HEK293 (cell line): ENCODE measurements around the gene AMPH.

Experiments used
- CTCF ChIP-seq: fragments of 450-650 bp; formaldehyde crosslinking; IDR thresholded peaks from 2 replicates; pipeline ENCODE4 v1.5.1; 2016; ENCODE audit warnings: missing biosample characterization, missing genetic modification characterization
- MYNN ChIP-seq: fragments of 450-650 bp; formaldehyde crosslinking; IDR thresholded peaks from 2 replicates; pipeline ENCODE4 v1.5.1; 2016; ENCODE audit warnings: missing biosample characterization, missing genetic modification characterization, borderline replicate concordance
- RBAK ChIP-seq: fragments of 450-650 bp; formaldehyde crosslinking; IDR thresholded peaks from 2 replicates; pipeline ENCODE4 v1.5.1; 2016; ENCODE audit warnings: missing biosample characterization, missing genetic modification characterization
- ZNF214 ChIP-seq: fragments of 450-650 bp; formaldehyde crosslinking; IDR thresholded peaks from 2 replicates; pipeline ENCODE4 v1.5.1; 2017; ENCODE audit warnings: missing biosample characterization, mild to moderate bottlenecking, missing genetic modification characterization, borderline replicate concordance
- ZNF302 ChIP-seq: fragments of 450-650 bp; formaldehyde crosslinking; IDR thresholded peaks from 2 replicates; pipeline ENCODE4 v1.5.1; 2016; ENCODE audit warnings: missing biosample characterization, missing genetic modification characterization, low read depth
- ZNF404 ChIP-seq: fragments of 450-650 bp; formaldehyde crosslinking; IDR thresholded peaks from 2 replicates; pipeline ENCODE4 v1.5.1; 2017; ENCODE audit warnings: missing biosample characterization, missing genetic modification characterization
- ZNF433 ChIP-seq: fragments of 450-650 bp; formaldehyde crosslinking; IDR thresholded peaks from 2 replicates; pipeline ENCODE4 v1.5.1; 2016; ENCODE audit warnings: missing biosample characterization, missing genetic modification characterization, low read depth
- ZNF791 ChIP-seq: fragments of 450-650 bp; formaldehyde crosslinking; IDR thresholded peaks from 2 replicates; pipeline ENCODE4 v1.5.1; 2016; ENCODE audit warnings: missing biosample characterization, missing genetic modification characterization
- ZSCAN30 ChIP-seq: fragments of 450-650 bp; IDR thresholded peaks from 2 replicates; pipeline ENCODE4 v1.5.1; 2018; ENCODE audit warnings: missing biosample characterization, mild to moderate bottlenecking, missing genetic modification characterization, moderate library complexity
- TF ChIP-seq, protein P1 (sequence below): fragments of 450-650 bp; formaldehyde crosslinking; IDR thresholded peaks from 2 replicates; pipeline ENCODE4 v1.5.1; 2016; ENCODE audit warnings: missing biosample characterization, missing genetic modification characterization

DNA sequence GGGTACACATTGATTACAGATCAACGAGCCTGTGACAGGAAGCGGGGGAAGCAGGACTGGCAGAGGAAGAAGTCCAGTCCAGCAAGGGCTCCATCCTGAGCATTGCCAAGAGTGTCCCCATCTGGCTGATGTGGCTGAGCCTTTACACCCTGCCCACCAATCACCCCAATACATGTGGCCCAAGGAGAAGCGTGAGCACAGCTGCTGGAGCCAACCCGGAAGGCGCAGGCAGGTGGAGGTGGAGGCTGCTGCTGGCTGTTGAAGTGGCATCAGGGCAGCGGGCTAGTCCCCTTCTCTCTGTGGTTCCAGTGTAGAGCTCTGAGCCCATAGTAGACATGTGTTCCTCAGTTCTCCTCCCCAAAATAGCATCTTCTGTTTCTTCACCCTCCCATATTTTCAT is 6.8 kb upstream of the AMPH start:
- TF ChIP-seq ZSCAN30 (tag by site-specific recombination) (no peak), ZNF433 (tag by site-specific recombination) (no peak), ZNF404 (tag by site-specific recombination) (no peak), ZNF302 (no peak), CTCF (tag by site-specific recombination) (no peak), ZNF214 (no peak), MYNN (tag by site-specific recombination) (no peak), RBAK (tag by site-specific recombination) (no peak), ZNF791 (tag by site-specific recombination) (no peak)
- TF ChIP-seq, protein P1, sequence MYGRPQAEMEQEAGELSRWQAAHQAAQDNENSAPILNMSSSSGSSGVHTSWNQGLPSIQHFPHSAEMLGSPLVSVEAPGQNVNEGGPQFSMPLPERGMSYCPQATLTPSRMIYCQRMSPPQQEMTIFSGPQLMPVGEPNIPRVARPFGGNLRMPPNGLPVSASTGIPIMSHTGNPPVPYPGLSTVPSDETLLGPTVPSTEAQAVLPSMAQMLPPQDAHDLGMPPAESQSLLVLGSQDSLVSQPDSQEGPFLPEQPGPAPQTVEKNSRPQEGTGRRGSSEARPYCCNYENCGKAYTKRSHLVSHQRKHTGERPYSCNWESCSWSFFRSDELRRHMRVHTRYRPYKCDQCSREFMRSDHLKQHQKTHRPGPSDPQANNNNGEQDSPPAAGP: no peak
